K562 (cell line): Measurements from ENCODE around the gene SLC39A13.

ENCODE experiments used
- RFX5 ChIP-seq: IDR thresholded peaks from 2 replicates; pipeline ENCODE4 v1.6.1; 2011; ENCODE audit warnings: low read depth, mild to moderate bottlenecking, improper control_type of control experiment, low read length
- ZNF551 ChIP-seq: fragments of 250-450 bp; sonication (Bioruptor Pico); IDR thresholded peaks from 2 replicates; pipeline ENCODE4 v1.5.0; 2021; ENCODE audit warnings: mild to moderate bottlenecking, moderate library complexity

DNA sequence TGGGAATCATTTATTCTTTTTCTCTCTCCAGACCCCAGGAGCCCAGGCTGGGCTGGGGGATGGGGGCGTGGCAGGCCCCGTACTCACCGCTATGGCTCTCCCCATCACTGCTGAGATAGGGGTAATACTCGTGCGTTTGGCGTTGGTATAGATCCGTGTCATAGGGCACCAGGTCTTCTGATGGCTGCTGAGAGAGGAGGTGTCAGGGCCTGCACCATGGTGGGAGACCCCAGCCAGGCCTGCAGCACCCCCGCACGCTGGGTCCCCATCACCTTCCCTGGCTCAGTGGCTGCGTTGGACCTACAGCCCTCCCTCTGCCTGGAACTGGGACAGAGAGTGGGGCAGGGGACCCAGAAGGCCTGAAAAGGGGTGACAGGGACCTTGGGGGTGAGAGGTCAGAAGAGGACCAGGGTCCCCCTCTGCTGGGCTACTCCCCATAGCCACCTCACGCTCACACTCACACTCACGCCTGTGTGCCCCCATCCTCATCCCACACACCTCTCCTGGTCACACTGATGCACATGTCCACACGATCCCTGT lies 32.8 kb upstream of the SLC39A13 start:
- TF ChIP-seq RFX5 (no peak), ZNF551 (CRISPR knock-in tag) (no peak)
